Kidney epithelial cell (primary cell): ENCODE measurements around the gene KLHL10. TPM values are rescaled to one million over a fixed set of nuclear protein-coding genes. Genes with fewer than 3 reads are reported as not detected.
"Not testable (repeated sequence)": the region's sequence is repeated elsewhere in the genome, so short reads cannot be mapped to it uniquely, and the experiment has no call there.

ENCODE experiments used
- DNase-seq: peaks from one replicate; pipeline ENCODE4 v3.0.0-alpha.2; 2010; ENCODE audit warnings: low read depth
- H3K27me3 ChIP-seq: 2 replicates; pipeline ENCODE4 v1.6.0; 2011; ENCODE audit warnings: low read length; ENCODE audit not compliant: control insufficient read depth, insufficient read depth
- H3K36me3 ChIP-seq: 2 replicates; pipeline ENCODE4 v1.5.1; 2011; ENCODE audit warnings: low read length; ENCODE audit not compliant: control insufficient read depth, insufficient read depth
- H3K4me3 ChIP-seq: 2 replicates; pipeline ENCODE4 v1.5.1; 2011; ENCODE audit warnings: low read depth, mild to moderate bottlenecking, control low read depth, low read length
- total RNA-seq: library from RNA; depleted of rRNA; stranded (reverse); fragments of >200 nt; gene quantifications from 2 replicates; pipeline ENCODE4 v1.2.3, GENCODE V29; 2015
- TF ChIP-seq, protein P1 (sequence below): IDR thresholded peaks from 2 replicates; pipeline ENCODE4 v1.5.1; 2011; ENCODE audit warnings: mild to moderate bottlenecking, moderate library complexity, low read length, control low read depth, inconsistent platforms; ENCODE audit not compliant: insufficient read depth, poor library complexity, severe bottlenecking

Gene KLHL10
- total RNA-seq, 1 donor from 2014 or later, result not detected

GRCh38 chr17:41823141-41823524 is 14.5 kb upstream of the KLHL10 start:
- no peak for DNase-seq
- TF ChIP-seq, protein P1, sequence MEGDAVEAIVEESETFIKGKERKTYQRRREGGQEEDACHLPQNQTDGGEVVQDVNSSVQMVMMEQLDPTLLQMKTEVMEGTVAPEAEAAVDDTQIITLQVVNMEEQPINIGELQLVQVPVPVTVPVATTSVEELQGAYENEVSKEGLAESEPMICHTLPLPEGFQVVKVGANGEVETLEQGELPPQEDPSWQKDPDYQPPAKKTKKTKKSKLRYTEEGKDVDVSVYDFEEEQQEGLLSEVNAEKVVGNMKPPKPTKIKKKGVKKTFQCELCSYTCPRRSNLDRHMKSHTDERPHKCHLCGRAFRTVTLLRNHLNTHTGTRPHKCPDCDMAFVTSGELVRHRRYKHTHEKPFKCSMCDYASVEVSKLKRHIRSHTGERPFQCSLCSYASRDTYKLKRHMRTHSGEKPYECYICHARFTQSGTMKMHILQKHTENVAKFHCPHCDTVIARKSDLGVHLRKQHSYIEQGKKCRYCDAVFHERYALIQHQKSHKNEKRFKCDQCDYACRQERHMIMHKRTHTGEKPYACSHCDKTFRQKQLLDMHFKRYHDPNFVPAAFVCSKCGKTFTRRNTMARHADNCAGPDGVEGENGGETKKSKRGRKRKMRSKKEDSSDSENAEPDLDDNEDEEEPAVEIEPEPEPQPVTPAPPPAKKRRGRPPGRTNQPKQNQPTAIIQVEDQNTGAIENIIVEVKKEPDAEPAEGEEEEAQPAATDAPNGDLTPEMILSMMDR, result no peak
- Histone ChIP-seq H3K4me3 (no peak overlapping the region), H3K27me3 (no peaks in the 10 kb centered on the region), H3K36me3 (no peaks in the 10 kb centered on the region)

GRCh38 chr17:41823580-41823979 is 14.0 kb upstream of the KLHL10 start:
- DNase-seq, result no peak
- no peak overlapping the region for H3K4me3 ChIP-seq
- TF ChIP-seq, protein P1, result no peak
- H3K36me3 ChIP-seq, result no peaks in the 10 kb centered on the region
- no peaks in the 10 kb centered on the region for H3K27me3 ChIP-seq

DNA sequence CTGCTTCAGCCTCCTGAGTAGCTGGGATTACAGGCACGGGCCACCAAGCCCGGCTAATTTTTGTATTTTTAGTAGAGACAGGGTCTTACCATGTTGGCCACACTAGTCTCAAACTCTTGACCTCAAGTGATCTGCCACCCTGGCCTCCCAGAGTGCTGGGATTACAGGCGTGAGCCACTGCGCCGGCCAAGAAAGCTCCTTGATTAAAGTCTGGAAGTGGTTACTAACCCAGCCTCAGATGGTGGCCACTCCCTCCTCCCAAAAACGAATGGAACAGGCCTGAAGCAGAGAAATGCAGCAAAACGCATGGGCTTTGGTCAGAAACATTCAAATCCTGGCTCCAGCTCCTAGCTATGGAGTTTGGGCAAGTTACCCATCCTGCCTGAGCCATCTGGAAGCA is 13.5 kb upstream of the KLHL10 start:
- H3K36me3 ChIP-seq, result no peaks in the 10 kb centered on the region
- DNase-seq, result no peak
- TF ChIP-seq, protein P1, result no peak
- no peaks in the 10 kb centered on the region for H3K27me3 ChIP-seq
- no peak overlapping the region for H3K4me3 ChIP-seq

DNA sequence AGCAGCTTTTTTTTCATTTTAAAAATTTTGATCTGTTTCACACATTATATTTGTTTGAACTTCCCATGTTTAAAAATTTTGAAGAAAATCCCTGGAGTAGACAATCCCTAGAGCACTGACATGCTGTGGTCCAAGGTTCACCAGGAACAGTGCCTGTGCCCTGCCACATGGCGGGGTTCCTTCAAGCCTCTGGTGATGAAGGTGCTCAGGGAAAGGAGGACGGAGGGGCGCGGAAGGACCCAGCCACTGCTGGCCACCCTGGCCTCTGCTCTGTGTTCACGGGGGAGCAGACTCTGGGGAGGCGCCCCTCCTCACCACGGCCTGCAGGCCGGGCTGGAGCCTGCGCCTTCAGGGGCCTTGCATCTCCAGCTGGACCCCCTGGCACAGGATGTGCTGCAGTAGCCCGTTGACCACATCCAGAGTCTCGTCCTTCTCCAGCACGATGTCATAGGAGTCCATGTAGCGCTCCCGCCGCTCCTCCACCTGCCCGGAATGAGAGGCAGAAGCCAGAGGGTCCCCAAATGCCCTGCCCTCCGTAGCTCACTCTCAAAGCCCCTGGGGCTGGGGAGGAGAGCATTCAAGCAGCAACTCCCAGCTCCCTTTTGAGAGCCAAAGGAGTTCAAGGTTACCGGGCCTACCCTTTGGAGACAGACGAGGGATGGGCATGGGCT is 12.3 kb upstream of the KLHL10 start:
- TF ChIP-seq, protein P1, result no peak

GRCh38 chr17:41829961-41830360 is 7.7 kb upstream of the KLHL10 start:
- not testable (repeated sequence) for H3K36me3 ChIP-seq, H3K27me3 ChIP-seq, DNase-seq

More for the DNA sequence above, 12.3 kb upstream of the KLHL10 start:
- H3K36me3 ChIP-seq, result no peaks in the 10 kb centered on the region
- H3K4me3 ChIP-seq, result no peak overlapping the region
- no peak for DNase-seq
- H3K27me3 ChIP-seq, result no peaks in the 10 kb centered on the region

GRCh38 chr17:41835214-41835799 is 2.3 kb upstream of the KLHL10 start:
- no peaks in the 10 kb centered on the region for H3K27me3 ChIP-seq
- DNase-seq, result no peak
- peaks cover 2% of the 10 kb centered on the region for H3K36me3 ChIP-seq
- H3K4me3 ChIP-seq, result peak overlapping the region; percentile 81
- TF ChIP-seq, protein P1, result no peak

More at GRCh38 chr17:41829961-41830360, 7.7 kb upstream of the KLHL10 start:
- not testable (repeated sequence) for H3K4me3 ChIP-seq
